Loucy (cell line): ENCODE results near the gene PDCD10.

ENCODE experiments used
- H2AFZ ChIP-seq: fragments of 200-600 bp; sonication (generic); 2 replicates; pipeline ENCODE4 v1.6.0; 2016; ENCODE audit warnings: antibody characterized with exemption, mild to moderate bottlenecking, low read length, moderate library complexity
- H3F3A ChIP-seq: fragments of 200-600 bp; 2 replicates; pipeline ENCODE4 v1.6.0; 2016; ENCODE audit warnings: antibody characterized with exemption, low read depth, mild to moderate bottlenecking
- H3K27me3 ChIP-seq: fragments of 200-600 bp; sonication (generic); 2 replicates; pipeline ENCODE4 v1.6.1; 2014; ENCODE audit warnings: low read length, mild to moderate bottlenecking; ENCODE audit not compliant: insufficient read depth, poor library complexity, severe bottlenecking
- H3K36me3 ChIP-seq: fragments of 200-600 bp; sonication (generic); 2 replicates; pipeline ENCODE4 v1.6.1; 2016; ENCODE audit warnings: low read length; ENCODE audit not compliant: insufficient read depth
- H3K4me1 ChIP-seq: fragments of 200-600 bp; sonication (generic); 2 replicates; pipeline ENCODE4 v1.5.1; 2014; ENCODE audit warnings: low read length, mild to moderate bottlenecking; ENCODE audit not compliant: insufficient read depth, poor library complexity, severe bottlenecking
- H3K4me2 ChIP-seq: fragments of 200-600 bp; sonication (generic); 2 replicates; pipeline ENCODE4 v1.6.0; 2014; ENCODE audit warnings: antibody characterized with exemption, low read length, low read depth, mild to moderate bottlenecking; ENCODE audit not compliant: poor library complexity, severe bottlenecking
- H3K4me3 ChIP-seq: fragments of 200-600 bp; sonication (generic); 2 replicates; pipeline ENCODE4 v1.5.1; 2014; ENCODE audit warnings: low read length, mild to moderate bottlenecking, mixed read lengths; ENCODE audit not compliant: poor library complexity, severe bottlenecking
- H3K79me2 ChIP-seq: fragments of 200-600 bp; sonication (generic); 2 replicates; pipeline ENCODE4 v1.6.1; 2014; ENCODE audit warnings: low read length; ENCODE audit not compliant: insufficient read depth
- H3K9ac ChIP-seq: fragments of 200-600 bp; sonication (generic); 2 replicates; pipeline ENCODE4 v1.6.0; 2014; ENCODE audit warnings: mild to moderate bottlenecking, low read depth, low read length, moderate library complexity; ENCODE audit not compliant: poor library complexity, severe bottlenecking
- H3K9me2 ChIP-seq: fragments of 200-600 bp; sonication (generic); replicated peaks from 2 replicates; pipeline ENCODE4 v1.6.1; 2016; ENCODE audit warnings: low read depth, low read length, mixed read lengths
- H3K9me3 ChIP-seq: fragments of 200-600 bp; sonication (generic); 2 replicates; pipeline ENCODE4 v1.6.1; 2014; ENCODE audit warnings: mild to moderate bottlenecking, antibody characterized with exemption, low read length, low read depth; ENCODE audit not compliant: insufficient read depth
- H4K20me1 ChIP-seq: fragments of 200-600 bp; sonication (generic); 2 replicates; pipeline ENCODE4 v1.6.0; 2014; ENCODE audit warnings: antibody characterized with exemption, low read length, mild to moderate bottlenecking; ENCODE audit not compliant: insufficient read depth, poor library complexity, severe bottlenecking
- CTCF ChIP-seq: fragments of 200-600 bp; sonication (generic); conservative IDR thresholded peaks from 2 replicates; pipeline ENCODE4 v1.5.1; 2014; ENCODE audit warnings: mild to moderate bottlenecking, antibody characterized with exemption, low read length
- EZH2phosphoT487 ChIP-seq: fragments of 200-600 bp; IDR thresholded peaks from 2 replicates; pipeline ENCODE4 v1.6.1; 2018; ENCODE audit warnings: antibody characterized with exemption, mild to moderate bottlenecking, moderate library complexity, borderline replicate concordance

Gene PDCD10

GRCh38 chr3:167733961-167734497, 663 bp downstream of the PDCD10 start:
- TF ChIP-seq EZH2phosphoT487 (no peak), CTCF (no peak)
- Histone ChIP-seq H4K20me1 (peaks cover 51% of the 10 kb centered on the region), H3K79me2 (peaks cover 61% of the 10 kb centered on the region), H3K9ac (peak overlapping the region; percentile 81), H3K4me2 (peak overlapping the region; percentile 90), H3K4me1 (peaks cover 78% of the 10 kb centered on the region), H3K36me3 (no peaks in the 10 kb centered on the region), H3K9me3 (no peaks in the 10 kb centered on the region), H3F3A (no peaks in the 10 kb centered on the region; the same call in 1 of the 2 replicates), H3K27me3 (no peaks in the 10 kb centered on the region), H2AFZ (peak overlapping the region; percentile 73), H3K9me2 (no peaks in the 10 kb centered on the region), H3K4me3 (peak overlapping the region; percentile 97)

- Histone ChIP-seq H3K9me2 (no peaks in the 10 kb centered on the region), H4K20me1 (peaks cover 66% of the 10 kb centered on the region), H3K4me2 (peak overlapping the region; percentile 90), H3K9me3 (no peaks in the 10 kb centered on the region), H3K27me3 (no peaks in the 10 kb centered on the region), H3F3A (no peaks in the 10 kb centered on the region; the same call in 1 of the 2 replicates), H2AFZ (no peak overlapping the region), H3K36me3 (no peaks in the 10 kb centered on the region), H3K4me3 (peak overlapping the region; percentile 97), H3K79me2 (peaks cover 76% of the 10 kb centered on the region), H3K4me1 (peaks cover 83% of the 10 kb centered on the region), H3K9ac (peak overlapping the region; percentile 81)
- TF ChIP-seq CTCF, result no peak
- no peak for TF ChIP-seq EZH2phosphoT487
Measured at GRCh38 chr3:167732313-167733065, 2.2 kb downstream of the PDCD10 start.

- no peaks in the 10 kb centered on the region for H3K27me3 ChIP-seq
- H3K79me2 ChIP-seq, result peaks cover 86% of the 10 kb centered on the region
- no peak overlapping the region for H2AFZ ChIP-seq
- no peaks in the 10 kb centered on the region for H3K9me3 ChIP-seq
- H3K4me2 ChIP-seq, result peak overlapping the region; percentile 90
- peak overlapping the region; percentile 97 for H3K4me3 ChIP-seq
- TF ChIP-seq CTCF (no peak), EZH2phosphoT487 (no peak)
- peaks cover 77% of the 10 kb centered on the region for H4K20me1 ChIP-seq
- H3K9me2 ChIP-seq, result no peaks in the 10 kb centered on the region
- no peak overlapping the region for H3K9ac ChIP-seq
- peaks cover 78% of the 10 kb centered on the region for H3K4me1 ChIP-seq
- no peaks in the 10 kb centered on the region; the same call in 1 of the 2 replicates for H3F3A ChIP-seq
- H3K36me3 ChIP-seq, result no peaks in the 10 kb centered on the region
Measured at GRCh38 chr3:167731393-167731792, 3.3 kb downstream of the PDCD10 start.
